HUDEP-2 (cell line): Measurements from ENCODE around the gene UBXN7.
A peak's percentile ranks its signal among the peaks of the same experiment; 100 is the strongest.
"Not testable (repeated sequence)": the region's sequence is repeated elsewhere in the genome, so short reads cannot be mapped to it uniquely, and the experiment has no call there.

Experiments
- DNase-seq, 76 experiments: peaks; one replicate each; lab custom pipeline; 2025; ENCODE audit not compliant: unreplicated experiment in 76 of 76; lab: John Stamatoyannopoulos, UW

UBXN7 gene

DNA sequence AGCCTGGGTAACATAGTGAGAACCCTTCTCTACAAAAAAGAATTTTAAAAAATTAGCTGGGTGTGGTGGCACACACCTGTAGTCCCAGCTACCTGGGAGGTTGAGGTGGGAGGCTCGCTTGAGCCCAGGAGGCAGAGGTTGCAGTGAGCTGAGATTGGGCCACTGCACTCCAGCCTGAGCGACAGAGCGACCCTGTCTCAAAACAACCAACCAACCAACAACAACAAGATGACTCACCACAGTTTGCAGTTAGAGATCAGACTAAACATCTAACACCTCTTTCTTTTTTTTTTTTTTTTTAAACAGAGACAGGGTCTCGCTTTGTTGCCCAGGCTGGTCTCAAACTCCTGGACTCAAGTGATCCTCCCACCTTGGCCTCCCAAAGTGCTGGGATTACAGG is 73.7 kb downstream of the UBXN7 start:
- not testable (repeated sequence) for DNase-seq

DNA sequence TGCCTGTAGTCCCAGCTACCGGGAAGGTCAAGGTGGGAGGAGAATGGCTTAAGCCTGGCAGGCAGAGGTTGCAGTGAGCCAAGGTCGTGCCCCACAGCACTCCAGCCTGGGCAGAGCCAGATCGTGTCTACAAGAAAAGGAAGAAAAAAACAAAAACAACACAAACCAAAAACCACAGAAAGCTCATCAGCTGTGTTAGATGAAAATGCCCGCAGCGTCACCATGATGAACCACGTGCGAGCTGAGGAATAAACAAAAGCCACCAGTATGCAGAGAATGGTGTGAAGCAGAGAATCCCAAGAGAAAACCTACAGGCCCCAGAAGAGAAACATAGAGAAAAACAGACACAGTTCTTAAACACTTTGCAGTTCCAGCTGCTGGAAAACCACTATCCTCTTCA is 74.3 kb downstream of the UBXN7 start:
- no peak for DNase-seq

DNA sequence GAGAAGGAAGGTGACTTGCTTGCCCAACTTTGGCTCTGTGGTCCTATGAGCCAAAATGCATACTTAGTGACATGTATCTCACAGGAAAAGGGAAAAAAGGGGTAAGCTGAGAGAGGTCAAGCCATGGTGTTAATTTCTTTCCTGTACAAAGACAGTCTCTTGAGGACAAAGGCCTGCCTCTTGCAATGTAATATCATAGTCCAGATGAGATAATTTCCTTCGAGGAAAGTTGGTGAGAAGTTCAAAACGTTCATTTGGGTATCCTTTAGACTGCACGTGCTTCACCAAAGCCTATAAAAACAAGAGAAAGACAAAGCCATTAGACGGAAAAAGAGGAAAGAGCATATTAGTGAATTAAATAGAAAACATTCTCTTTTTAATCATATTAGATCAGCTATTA is 75.7 kb downstream of the UBXN7 start:
- no peak for DNase-seq

DNA sequence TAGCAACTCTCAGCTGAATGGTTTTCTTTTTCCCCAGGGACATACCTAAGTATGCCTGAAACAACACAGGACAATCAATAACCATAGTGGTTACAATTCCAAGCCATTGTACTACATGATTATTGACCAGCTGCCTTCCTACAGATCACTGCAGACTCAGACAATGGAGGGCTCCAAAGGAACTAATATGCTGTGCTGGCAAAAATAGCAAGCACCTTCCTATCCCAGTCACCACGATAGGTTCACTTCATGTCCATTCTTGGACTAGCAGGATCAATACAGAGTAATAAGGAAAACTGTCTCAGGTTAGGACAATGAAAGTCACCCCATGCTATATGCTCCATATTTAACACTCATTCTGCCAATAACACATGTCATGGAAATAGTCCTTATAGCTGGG is 76.6 kb downstream of the UBXN7 start:
- no peak for DNase-seq

DNA sequence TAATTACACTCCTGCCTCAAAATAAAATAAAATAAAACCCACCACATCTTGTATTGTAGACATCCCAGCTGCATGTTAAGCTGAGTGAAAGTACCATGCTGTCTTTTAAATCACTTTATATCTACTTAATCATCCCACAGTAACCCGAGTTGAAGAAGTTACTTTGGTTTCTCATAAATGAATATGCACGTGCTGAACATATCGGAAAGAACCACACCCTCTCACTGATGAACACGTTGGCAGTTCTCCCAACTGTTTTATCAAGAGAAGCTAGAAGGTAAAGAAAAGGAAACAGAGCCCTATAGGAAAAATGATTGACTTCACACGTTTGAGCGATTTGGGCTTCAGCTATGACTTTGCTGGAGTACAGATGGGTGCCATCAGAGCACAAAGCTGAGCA is 78.1 kb downstream of the UBXN7 start:
- DNase-seq, result peak in 56 of 76 experiments; percentile 4 to 81 (median 46)

DNA sequence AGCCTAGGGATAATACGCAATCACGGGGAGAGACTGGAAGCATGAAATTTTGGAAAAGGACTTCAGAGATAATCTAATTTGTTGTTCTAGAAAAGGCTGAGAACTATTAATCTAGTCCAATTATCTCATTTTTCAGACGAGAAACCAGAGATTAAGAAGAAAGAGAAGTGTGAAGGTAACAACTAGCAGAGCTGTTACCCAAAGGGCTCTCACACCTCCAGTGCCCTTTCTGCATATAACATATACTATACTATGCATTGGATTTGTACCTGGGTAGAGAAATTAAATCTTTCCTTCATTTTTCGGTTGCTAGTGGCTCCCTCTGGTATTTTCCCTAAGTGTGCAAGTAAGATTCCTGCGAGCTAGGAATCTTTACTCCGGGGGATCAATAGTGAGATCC is 80.7 kb downstream of the UBXN7 start:
- no peak for DNase-seq

DNA sequence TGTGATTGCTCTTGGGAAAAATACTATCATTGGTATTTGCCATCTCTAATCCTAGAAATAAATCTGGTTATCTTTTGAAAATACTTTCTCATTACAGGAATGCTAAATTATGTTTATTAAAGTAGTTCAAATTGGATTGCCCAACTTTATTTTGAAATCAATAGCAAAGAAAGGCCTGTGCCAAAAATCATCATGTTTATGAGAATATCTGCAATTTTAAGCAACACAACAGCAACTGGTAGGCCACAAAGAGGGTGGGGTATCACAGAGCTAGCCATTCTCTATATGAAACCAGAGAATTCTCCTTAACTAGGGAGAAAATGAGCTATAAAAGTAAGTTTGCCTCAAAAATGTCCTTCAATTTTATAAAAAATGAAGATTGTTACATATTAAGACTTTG is 82.2 kb downstream of the UBXN7 start:
- no peak for DNase-seq

DNA sequence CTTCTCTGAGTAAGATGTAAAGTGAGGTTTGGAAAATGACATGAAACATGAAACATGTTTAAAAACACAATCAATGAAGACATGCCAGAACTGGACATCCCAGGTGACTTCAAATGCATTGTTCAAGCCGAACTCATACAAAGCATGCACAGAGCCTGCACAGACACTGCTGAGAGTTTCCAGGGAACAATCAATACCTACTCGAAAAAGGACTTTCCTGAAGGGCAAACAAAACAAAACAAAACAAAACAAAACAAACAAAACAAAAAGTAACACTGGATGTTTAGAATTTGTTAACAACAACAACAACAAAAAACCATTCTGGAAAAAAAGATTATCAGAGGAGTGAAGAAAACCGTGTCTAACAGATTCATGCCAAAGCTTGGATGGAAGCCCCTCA is 83.5 kb downstream of the UBXN7 start:
- DNase-seq, result no peak

DNA sequence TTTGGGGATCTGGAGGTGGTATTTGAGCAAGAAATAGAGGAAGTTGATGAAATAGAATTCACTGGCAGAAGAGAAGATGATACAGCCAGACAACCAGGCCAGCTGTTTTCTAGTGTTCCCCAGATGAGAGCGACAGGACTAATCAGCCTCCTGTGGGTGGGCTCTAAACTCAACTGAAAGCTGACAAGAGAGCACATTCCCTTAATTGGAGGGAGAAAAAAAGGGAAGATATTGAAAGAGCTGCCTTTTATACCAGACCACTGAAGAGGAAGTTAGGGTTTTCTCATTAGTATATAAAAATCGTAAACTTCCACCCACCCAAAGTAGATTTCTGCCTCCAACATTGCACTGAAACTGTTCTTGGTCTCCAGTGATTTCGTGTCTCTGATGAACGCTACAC is 87.6 kb downstream of the UBXN7 start:
- DNase-seq, result no peak

DNA sequence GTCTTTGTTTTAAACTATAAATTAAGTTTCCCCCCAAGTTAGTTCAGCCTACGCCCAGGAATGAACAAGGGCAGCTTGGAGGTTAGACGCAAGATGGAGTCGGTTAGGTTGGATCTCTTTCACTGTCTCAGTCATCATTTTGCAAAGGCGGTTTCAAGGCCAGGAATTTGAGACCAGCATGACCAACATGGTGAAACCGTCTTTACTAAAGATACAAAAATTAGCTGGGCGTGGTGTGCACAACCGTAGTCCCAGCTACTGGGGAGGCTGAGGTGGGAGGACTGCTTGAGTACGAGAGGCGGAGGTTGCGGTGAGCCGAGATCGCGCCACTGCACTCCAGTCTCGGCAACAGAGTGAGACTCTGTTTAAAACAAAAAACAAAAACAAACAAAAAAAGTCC is 88.3 kb downstream of the UBXN7 start:
- DNase-seq, result not testable (repeated sequence)

DNA sequence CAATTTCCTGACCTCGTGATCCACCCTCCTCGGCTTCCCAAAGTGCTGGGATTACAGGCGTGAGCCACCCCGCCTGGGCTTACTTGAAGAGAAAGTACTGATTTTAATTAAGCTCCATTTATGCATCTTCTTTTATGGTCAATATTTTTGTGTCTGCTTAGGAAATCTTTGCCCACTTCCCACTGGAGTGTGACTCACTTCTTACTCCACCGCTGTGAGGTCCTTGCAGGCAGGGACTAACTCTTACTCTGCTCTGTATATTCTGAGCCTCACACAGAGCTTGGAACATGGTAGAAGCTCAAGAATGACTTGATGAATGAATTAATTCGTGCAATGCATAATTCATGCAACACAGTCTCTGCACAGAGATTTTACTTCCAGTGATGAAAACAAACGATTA is 91.1 kb downstream of the UBXN7 start:
- no peak for DNase-seq

DNA sequence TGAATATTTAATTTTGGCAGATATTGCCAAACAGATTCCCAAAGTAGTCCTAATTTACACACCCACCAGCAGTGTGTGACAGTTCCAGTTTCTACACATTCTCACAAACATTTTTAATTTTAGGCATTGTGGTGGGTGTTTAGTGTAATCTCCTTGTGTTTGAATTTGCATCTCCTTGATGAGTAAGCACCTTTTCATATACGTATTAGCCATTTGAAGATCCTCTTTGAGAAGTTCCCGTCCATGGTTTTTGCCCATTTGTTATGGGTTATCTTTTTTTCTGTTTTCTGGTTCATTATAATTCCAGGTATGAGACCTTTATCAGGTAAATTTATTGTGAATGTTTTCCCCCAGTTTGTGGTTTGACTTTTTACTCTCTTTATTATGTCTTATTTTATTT is 91.8 kb downstream of the UBXN7 start:
- DNase-seq, result no peak

DNA sequence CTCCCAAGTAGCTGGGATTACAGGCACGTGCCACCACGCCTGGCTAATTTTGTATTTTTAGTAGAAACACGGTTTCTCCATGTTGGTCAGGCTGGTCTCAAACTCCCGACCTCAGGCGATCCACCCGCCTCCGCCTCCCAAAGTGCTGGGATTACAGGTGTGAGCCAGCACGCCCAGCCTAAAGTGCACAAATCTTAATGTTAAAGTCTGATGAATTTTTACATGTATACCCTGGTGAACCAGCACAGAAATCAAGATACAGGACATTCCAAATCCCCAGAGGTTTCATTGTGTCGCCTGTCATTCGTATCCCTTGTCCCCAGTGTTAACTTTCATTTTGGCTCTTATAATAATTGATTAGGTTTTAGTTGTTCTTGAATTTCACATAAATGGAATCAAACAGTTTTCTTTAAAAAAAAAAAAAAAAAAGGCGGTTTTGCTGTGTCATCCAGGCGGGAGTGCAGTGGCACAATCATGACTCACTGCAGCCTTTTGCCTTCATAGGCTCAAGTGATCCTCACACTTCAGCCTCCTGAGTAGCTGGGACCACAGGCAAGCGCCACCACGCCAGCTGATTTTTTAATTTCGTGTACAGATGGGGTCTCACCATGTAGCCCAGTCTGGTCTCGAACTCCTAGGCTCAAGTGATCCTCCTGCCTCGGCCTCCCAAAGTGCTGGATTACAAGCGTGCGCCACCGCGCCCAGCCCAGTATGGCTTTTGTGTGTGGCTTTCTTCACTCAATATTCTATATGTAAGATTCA is 92.6 kb downstream of the UBXN7 start:
- peak in 32 of 76 experiments; percentile 3 to 54 (median 15) for DNase-seq

DNA sequence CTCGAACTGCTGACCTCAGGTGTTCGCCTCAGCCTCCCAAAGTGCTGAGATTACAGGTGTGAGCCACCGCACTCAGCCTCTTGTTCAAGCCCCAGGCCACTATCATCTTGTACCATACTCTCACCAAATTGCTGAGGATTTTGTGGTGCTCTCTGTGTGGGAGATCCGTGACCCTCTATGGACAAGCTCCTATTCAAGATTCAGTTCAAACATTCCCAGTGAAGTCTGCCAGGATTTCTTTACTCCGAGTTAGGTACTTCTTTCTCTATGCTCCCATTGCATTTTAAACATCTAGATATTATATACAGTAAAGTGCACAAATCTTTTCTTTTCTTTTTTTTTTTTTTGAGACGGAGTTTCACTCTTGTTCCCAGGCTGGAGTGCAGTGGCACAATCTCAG is 93.2 kb downstream of the UBXN7 start:
- DNase-seq, result no peak

DNA sequence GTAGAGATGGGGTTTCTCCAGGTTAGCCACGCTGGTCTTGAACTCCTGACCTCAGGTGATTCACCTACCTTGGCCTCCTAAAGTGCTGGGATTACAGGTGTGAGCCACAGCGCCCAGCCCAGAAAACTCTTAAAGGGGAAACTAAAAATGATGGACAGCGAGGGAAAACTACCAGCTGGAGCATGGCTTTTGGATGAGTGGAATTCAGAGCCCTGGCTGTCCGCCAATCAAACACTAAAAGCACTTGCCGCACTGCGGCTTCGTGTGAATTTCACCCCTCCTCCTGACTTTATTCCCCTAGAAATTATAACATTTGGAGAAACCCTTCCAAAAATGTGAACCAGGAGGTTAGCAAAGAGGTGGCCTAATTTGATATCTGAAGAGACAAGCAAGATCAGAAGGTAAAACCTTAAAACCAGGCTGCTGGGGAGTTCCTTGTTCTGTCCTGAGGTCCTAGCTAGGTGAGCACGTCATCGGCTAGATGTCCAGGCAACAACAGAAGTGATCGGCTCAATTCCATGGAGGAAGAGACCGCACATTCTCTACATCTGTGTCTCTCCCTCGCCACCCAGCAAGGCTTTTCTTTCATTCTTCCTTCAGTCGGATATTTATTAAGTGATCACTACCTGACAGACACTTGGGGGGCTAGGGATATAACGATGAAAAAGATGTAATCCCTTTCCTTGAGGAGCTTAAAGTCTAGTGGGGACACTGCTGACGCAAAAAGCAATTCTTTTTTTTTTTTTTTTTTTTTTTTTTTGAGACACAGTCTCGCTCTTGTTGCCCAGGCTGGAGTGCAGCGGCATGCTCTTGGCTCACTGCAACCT is 95.7 kb downstream of the UBXN7 start:
- DNase-seq, result no peak

DNA sequence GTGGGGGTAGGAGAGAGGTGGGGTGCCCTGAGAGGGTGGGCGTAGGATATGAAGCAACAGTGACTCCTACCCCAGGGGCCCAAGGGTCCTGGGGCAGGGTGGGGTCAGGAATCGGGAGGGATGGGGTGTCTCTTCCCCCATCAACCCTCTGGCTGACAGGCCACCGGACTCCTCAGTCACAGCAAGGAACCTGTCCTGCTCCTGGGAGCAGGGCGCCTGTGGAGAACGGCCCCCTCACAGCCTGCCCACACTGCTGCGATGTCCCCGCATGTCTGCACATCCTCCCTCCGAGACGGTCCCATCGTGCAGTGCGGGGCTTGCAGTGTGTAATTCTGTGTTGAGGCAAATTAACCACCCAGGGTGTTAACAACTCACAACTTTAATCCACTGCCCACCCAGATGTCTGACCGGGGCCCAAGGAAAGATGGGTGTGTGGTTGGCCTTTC is 96.7 kb downstream of the UBXN7 start:
- DNase-seq, result no peak

DNA sequence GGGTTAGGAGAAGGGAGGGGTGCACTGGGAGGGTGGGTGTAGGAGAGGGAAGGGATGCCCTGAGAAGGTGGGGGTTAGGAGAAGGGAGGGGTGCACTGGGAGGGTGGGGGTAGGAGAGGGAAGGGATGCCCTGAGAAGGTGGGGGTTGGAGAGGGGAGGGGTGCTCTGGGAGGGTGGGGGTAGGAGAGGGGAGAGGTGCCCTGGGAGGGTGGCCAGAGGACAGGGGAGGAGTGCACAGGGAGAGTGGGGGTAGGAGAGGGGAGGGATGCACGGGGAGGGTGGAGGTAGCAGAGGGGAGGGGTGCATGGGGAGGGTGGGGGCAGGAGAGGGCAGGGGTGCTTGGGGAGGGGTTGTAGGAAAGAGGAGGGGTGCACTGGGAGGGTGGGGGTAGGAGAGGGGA is 97.2 kb downstream of the UBXN7 start:
- DNase-seq, result no peak

DNA sequence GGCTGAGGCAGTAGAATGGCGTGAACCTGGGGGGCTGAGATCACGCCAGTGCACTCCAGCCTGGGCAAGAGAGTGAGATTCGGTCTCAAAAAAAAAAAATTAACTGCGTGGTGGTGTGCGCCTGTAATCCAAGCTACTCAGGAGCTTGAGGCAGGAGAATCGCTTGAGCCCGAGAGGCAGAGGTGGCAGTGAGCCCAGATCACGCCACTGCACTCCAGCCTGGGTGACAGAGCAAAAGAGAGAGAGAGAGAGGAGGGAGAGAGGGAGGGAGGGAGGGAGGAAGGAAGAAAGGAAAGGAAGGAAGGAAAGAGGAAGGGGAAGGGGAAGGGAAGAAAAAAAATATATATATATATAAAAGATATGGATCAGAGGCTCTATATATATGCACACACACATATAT is 100.1 kb downstream of the UBXN7 start:
- no peak for DNase-seq

DNA sequence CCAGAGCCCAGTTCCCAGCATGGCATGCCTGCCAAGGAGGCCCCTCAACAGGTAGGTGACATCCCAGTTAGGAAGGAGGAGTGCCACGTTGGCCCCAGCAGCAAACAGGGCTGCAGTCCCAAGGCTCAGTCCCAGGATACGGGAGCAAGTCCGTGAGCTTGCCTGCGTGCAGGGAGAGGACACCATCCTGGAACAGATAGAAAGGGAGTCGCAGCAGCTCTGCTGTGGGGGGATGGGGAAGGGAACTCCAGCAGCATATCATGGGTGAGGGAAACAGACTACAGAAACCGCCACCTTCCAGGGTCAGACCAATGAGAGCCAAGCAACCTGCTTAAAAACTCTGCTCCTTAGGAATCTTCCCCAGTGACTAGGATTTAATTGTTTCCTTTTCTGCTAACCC is 104.8 kb downstream of the UBXN7 start:
- no peak for DNase-seq

DNA sequence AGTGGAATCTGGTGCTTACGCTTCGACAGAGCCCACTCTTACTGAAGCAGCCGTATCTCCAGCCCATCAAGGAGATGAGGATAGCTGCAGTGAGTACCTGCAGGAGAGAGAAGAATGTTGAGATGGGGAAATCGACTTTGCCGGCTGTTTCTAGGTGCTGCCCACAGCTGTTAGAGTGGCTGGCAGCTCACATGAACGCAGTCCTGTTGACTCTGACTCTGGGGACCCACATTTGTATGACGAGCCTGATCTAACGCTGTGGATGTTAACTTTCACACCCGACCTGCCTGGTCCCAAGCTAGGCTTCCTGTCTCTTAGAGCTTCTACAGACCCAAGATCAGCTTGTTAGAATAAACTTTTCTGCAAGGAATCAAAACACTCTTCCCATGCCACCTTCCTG is 105.3 kb downstream of the UBXN7 start:
- no peak for DNase-seq

DNA sequence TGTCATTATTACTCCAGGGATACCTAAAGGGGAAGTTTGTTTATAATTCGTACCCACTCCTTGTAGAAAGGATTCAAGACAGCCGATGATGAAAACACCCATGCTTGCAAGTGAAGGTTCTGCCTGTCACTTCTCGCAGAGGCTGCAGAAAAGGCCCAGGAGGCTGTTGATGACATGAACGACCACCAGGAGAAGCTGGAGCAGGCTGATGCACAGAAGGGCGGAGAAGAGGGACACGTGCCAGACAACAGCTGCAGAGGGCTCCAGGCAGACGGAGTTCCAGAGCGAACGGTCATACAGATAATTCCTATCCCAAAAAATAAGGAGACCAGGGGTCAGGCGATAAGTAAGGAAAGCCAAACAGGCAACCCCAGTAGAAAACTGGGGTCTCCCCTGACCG is 108.5 kb downstream of the UBXN7 start:
- DNase-seq, result peak in 9 of 76 experiments; percentile 6 to 32 (median 18)

DNA sequence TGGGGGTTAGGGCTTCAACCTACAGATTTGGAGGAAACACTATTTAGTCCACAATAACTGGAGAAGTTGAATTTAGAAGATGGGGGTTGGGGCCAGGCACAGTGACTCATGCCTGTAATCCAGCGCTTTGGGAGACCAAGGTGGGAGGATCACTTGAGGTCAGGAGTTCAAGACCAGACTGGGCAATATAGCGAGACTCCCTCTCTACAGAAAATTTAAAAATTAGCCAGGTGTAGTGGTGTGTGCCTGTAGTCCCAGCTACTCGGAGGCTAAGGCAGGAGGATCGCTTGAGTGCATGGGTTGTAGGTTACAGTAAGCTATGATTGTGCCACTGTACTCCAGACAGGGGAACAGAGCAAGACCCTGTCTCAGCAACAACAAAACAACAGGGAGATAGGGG is 109.2 kb downstream of the UBXN7 start:
- no peak for DNase-seq
